ENCODE measurements around the gene ENOX1. TPM values are rescaled to one million over a fixed set of nuclear protein-coding genes. Genes with fewer than 3 reads are reported as not detected.

ENOX1 gene
- total and polyA plus RNA-seq, 2 of the 13 experiments (the other 11 are each of a cell fraction or from before 2014, with no cell fraction given), result not detected

DNA sequence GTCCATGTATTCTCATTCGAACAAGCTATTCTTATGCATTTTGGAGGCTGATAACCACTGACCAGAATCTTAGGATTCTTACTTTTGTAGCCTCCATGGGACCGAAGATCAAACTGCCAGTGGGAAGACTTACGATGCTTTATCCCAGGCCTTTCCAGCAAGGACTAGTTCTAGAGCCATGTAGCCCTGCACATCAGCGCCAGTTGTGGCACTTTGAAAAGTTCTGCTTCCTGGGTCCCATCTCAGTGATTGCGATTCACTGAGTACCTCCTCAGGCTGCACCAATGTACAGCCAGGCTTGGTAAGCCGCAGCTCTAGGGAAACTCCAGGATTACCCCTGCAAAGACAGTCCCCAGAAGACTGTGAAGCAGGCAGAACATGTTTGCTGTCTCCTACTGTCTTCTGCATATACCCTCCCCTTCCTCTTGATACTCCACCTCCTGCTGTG lies 18.9 kb upstream of the ENOX1 start:
- in situ Hi-C loops (cut with HindIII; ENCODE audit: extremely low pct_ligation_motif_present, low pct_unique_long_range_greater_than_20kb), result loop anchor here (25.0 kb wide), 1 partner anchor 843 kb away; no protein-coding TSS in a partner anchor
- H3K27me3 ChIP-seq (ENCODE audit: control insufficient read depth in 1 of 2, insufficient read depth in 2 of 2, low read length in 2 of 2), result no peaks in the 10 kb centered on the region
- CTCF ChIA-PET (ENCODE audit: low intra/inter-chr PET ratio, low total read pairs), result no interaction called here
- DNase-seq (ENCODE audit: low spot score) (no peak), ATAC-seq (no peak), FAIRE-seq (no peak)
- H3K27ac ChIP-seq (ENCODE audit: extremely low read length, insufficient read depth, low read length), result no peak overlapping the region
- no peak overlapping the region for H3K9ac ChIP-seq (ENCODE audit: insufficient read depth, low read depth, low read length)
- H4K20me1 ChIP-seq (ENCODE audit: insufficient read depth, low read length), result no peaks in the 10 kb centered on the region
- H3K36me3 ChIP-seq (replicated peaks in 1 of 2; ENCODE audit: control insufficient read depth in 1 of 2, insufficient read depth in 2 of 2, low read length in 2 of 2), result no peaks in the 10 kb centered on the region
- BruUV-seq (replicated peaks), result no TSS peak
- no peaks in the 10 kb centered on the region for H3K4me1 ChIP-seq (ENCODE audit: insufficient read depth, low read length)
- H3K79me2 ChIP-seq (ENCODE audit: insufficient read depth, low read length), result no peaks in the 10 kb centered on the region
- 15% methylated on average over 5 of the region's 6 CpGs for WGBS (ENCODE audit: low lambda C conversion rate)
- TF ChIP-seq ZHX2 (IDR thresholded peaks at IDR 0.05; ENCODE audit: low read depth) (no peak), ZHX2 (CRISPR knock-in tag; IDR thresholded peaks at IDR 0.05; ENCODE audit: borderline replicate concordance) (no peak), FOXK1 (CRISPR knock-in tag; IDR thresholded peaks at IDR 0.05; ENCODE audit: borderline replicate concordance, low read depth) (no peak), ZBTB38 (CRISPR knock-in tag; IDR thresholded peaks at IDR 0.05) (no peak)
- no peak overlapping the region for H3K4me3 ChIP-seq (replicated peaks in 1 of 3; ENCODE audit: insufficient read depth in 1 of 3, low read depth in 2 of 3, low read length in 3 of 3)
- no peaks in the 10 kb centered on the region for H3K9me3 ChIP-seq (ENCODE audit: low read length)
- intact Hi-C loops (cut with micrococcal nuclease; ENCODE audit: unreplicated experiment), result no loop called here
- H2AFZ ChIP-seq (ENCODE audit: low read length), result no peak overlapping the region
- POLR2A ChIA-PET, result no interaction called here
- no peak overlapping the region for H3K4me2 ChIP-seq (ENCODE audit: low read depth, low read length)

Data from HepG2 (cell line).